ENCODE results near the gene RNU1-3.

DNA sequence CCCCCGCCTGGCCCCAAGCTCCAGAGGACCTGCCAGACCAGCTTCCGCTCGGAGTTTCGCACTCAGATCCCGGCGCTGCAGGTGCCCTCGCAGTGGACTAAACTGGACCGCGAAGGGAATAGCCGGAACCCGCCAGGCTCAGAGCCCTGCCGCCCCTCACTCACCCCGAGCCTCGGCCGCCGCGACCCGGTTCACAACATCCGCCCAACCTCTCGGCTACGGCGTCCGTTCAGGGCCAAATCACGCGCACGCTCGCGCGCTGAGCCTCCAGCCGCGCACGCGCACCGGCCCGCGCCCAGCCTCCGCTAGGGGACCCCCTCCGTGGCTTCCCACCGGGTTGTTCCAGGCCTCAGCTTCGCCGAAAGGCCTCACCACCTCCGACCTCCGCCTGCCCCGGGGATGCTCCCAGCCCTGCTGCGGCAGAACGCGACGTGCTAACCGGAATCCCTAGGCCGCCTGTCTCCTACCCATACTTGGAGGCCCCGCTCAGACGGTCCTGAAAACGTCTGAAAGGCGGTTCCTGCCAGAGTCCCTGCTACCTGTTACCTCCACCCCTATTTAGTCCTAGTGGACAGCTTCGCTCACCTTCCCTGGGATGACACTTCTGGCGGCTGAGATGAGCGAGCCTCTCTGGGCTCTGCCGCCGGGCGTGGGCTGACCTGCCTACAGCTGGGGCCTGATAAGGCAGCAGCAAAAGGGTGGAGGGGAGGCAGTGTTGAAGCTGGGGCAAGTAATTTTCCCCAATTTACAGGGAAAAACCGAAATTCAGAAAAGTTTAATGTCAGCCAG lies 22.1 kb downstream of the RNU1-3 start:
- TF ChIP-seq POLR2AphosphoS5 (IDR thresholded peaks at IDR 0.05; ENCODE audit: low read depth, low read length) (peak; percentile 98), SIN3A (IDR thresholded peaks at IDR 0.05; ENCODE audit: borderline replicate concordance, insufficient read depth, low read depth, low read length) (peak; percentile 99)
- TF ChIP-seq, protein P1, sequence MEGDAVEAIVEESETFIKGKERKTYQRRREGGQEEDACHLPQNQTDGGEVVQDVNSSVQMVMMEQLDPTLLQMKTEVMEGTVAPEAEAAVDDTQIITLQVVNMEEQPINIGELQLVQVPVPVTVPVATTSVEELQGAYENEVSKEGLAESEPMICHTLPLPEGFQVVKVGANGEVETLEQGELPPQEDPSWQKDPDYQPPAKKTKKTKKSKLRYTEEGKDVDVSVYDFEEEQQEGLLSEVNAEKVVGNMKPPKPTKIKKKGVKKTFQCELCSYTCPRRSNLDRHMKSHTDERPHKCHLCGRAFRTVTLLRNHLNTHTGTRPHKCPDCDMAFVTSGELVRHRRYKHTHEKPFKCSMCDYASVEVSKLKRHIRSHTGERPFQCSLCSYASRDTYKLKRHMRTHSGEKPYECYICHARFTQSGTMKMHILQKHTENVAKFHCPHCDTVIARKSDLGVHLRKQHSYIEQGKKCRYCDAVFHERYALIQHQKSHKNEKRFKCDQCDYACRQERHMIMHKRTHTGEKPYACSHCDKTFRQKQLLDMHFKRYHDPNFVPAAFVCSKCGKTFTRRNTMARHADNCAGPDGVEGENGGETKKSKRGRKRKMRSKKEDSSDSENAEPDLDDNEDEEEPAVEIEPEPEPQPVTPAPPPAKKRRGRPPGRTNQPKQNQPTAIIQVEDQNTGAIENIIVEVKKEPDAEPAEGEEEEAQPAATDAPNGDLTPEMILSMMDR (IDR thresholded peaks at IDR 0.05) = peak; percentile 40; the same call in 1 of the 2 replicates
- TF ChIP-seq, protein P2, sequence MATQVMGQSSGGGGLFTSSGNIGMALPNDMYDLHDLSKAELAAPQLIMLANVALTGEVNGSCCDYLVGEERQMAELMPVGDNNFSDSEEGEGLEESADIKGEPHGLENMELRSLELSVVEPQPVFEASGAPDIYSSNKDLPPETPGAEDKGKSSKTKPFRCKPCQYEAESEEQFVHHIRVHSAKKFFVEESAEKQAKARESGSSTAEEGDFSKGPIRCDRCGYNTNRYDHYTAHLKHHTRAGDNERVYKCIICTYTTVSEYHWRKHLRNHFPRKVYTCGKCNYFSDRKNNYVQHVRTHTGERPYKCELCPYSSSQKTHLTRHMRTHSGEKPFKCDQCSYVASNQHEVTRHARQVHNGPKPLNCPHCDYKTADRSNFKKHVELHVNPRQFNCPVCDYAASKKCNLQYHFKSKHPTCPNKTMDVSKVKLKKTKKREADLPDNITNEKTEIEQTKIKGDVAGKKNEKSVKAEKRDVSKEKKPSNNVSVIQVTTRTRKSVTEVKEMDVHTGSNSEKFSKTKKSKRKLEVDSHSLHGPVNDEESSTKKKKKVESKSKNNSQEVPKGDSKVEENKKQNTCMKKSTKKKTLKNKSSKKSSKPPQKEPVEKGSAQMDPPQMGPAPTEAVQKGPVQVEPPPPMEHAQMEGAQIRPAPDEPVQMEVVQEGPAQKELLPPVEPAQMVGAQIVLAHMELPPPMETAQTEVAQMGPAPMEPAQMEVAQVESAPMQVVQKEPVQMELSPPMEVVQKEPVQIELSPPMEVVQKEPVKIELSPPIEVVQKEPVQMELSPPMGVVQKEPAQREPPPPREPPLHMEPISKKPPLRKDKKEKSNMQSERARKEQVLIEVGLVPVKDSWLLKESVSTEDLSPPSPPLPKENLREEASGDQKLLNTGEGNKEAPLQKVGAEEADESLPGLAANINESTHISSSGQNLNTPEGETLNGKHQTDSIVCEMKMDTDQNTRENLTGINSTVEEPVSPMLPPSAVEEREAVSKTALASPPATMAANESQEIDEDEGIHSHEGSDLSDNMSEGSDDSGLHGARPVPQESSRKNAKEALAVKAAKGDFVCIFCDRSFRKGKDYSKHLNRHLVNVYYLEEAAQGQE (IDR thresholded peaks at IDR 0.05; ENCODE audit: insufficient read depth in 1 of 2, low read depth in 2 of 2, low read length in 1 of 2) = peak in 1 of 2 experiments; percentile 80; a peak in 2 of 4 replicates
